HG02759 (cell line): Measurements from ENCODE around the gene PDE2A.
A peak's percentile ranks its signal among the peaks of the same experiment; 100 is the strongest.

Experiments used
- ATAC-seq: cut with Tn5 transposase; IDR thresholded peaks from one replicate; pipeline ENCODE4 v1.9.1; 2021; ENCODE audit warnings: mild to moderate bottlenecking, moderate library complexity; ENCODE audit not compliant: unreplicated experiment

Gene PDE2A

DNA sequence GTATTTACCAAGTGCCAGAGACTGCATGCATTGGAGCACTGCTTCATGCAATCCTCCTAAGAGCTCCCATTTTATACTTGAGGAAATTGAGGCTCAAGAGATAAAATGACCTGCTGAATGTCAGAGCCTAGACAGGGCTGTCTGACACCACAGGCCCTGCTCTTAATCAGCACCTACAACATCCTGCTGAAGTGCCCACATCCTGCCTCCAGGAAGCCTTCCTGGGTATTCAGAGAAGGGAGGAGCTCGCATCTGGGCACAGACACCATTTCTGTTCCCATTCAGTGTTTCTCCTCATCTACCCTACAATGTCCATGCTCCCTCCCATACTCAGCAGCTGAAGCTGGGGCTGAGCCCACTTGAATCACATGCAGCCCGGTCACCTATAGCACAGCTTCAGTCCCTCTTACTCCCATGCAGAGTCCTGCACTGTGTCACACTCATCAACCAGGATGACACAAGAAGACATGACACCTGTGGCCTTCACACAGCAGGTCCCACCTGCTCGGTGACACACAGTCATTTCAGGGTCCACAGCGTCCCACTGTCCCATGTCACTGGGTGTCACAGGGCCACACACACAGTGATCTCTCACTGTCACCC, 53.1 kb downstream of the PDE2A start:
- no peak for ATAC-seq

DNA sequence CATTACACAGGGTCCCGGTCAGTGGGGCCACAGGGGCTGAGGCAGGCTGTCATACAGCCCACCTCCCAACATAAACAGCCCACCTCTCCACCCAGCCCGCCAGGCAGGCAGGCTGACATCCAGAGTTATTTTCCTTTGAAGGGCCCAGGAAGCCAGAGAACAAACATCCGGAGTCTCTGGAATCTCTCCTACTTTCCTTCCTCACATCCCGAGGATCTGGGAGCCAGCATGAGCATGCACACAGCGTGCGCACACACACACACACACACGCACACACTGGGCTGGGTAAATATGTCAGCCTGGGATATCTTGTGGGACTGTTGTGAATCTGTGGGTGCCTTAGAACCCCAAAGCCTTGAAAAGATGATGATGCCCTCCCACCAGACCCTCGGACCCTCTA, 55.4 kb downstream of the PDE2A start:
- ATAC-seq = no peak

DNA sequence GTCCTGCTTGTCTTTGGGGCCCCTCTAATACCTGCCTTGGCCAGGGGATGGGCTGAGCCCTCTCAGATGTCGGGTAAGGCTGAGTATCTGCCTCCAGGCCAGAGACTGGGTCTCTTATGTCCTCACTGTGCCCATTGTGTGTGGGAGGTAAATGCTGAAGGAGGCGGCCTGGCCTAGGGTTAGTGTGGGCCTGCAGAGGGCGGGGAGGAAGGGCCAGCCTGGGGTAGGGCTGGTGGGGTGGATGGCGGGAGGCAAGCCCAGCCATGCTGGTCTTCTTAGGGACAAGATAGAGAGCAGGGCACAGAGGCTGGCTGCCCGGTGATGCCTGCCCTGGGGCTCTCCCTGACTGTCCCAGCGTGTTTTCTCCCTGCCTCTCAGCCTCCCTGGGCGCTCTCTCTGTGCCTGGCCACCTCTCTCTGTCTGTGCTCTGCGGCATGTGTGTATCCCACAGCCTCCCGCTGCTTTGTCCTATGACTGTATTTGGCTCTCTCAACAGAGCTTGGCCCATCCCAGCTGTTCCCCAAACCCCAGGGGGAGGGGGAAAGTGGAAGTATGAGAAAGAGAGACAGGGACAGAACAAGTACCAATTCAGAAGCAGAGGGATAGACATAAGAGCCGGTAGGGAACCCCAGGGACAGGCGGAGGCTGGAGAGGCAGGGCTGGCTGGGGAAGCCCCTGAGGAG, 57.0 kb downstream of the PDE2A start:
- no peak for ATAC-seq

DNA sequence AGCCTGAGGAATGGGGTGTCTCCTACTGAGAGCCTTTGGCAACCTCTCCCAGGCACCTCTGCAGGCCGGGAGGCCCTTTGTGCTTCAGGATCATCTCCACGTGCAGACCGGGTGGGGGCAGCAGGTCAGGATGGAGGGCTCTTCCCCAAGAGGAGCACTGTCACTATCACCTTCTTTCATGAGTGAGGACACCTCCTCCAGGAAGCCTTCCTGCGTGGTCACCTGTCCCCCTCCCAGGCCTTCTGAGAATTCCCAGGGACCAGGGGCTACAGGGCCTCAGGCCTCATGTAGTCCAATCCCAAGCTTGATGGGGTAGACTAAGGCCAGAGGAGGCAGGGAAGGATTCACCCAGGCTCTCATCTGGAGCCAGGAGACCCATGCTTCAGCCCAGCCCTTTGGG, 57.6 kb downstream of the PDE2A start:
- no peak for ATAC-seq

DNA sequence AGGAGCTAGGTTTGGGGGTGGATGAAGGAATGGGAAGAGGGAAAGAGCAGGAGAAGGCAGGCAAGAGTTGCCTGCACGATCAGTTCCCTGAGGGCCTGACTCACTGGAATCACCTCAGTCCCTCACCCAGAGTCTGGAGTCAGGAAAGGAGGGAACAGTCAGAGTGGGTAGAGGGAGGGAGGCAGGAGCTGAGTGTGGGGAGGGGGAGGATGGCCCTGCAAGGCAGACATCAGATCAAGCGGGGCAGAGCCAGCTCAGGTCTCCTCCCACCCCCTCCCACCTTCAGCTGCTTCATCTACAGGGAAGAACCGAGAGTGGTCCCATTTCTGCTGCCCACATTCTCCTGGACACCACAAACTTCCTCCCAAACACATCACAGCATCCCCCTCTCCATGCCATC, 58.9 kb downstream of the PDE2A start:
- no peak for ATAC-seq

DNA sequence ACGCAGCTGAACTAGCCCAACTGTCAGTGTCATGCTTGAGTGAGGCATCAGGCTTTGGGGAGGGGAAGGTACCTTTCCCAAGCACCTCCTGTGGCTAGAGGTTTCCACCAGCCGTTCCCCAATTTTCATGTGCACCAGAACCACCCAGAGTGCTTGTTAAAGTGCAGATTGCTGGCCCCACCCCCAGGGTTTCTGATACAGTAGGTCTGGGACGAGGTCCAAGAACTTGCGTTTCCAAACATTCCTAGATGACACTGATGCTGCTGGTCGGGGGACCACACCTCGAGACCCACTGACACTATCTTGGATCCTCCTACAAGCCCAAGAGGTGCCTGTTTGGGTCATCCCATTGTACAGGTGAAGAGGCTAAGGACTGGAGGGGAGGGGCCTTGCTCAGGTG, 59.8 kb downstream of the PDE2A start:
- no peak for ATAC-seq

DNA sequence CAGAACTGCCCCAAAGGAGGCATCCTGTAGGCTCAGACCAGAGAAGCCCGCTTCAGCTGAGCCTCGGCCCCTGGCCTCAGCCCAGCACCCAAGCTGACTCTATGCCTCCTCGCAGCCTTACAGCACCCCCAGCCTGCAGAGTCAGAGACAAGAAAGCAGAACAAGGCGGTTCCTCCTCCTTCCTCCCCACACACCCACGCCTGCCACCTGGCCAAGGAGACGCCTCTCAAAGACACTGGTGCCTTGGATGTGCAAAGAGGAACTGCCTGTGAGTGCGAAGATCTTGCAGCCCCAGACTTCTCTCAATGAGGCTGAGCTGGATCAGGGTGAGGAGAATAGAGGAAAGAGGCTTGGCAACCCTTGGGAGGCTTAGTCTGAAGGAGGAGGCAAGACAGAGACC, 60.2 kb downstream of the PDE2A start:
- peak; percentile 90 for ATAC-seq

DNA sequence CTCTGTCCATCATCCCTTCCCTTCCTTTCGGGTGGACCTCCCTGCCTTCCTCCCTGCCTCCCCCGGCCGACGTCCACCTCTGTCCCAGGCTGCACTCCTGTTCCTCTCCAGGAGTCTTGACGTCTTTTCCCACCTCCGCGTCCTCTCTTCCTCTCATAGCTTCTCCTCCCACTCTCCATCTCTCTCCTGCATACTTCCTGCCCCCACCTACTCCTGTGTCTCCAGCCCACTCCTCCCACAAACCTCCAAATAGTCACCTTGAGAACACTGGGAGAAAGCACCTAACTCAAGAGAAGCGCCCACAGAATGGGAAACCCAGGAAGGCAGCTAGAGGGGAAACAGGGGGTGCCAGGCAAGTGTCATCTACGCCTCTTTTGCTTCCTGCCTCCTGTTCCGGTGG, 60.8 kb downstream of the PDE2A start:
- ATAC-seq = no peak

DNA sequence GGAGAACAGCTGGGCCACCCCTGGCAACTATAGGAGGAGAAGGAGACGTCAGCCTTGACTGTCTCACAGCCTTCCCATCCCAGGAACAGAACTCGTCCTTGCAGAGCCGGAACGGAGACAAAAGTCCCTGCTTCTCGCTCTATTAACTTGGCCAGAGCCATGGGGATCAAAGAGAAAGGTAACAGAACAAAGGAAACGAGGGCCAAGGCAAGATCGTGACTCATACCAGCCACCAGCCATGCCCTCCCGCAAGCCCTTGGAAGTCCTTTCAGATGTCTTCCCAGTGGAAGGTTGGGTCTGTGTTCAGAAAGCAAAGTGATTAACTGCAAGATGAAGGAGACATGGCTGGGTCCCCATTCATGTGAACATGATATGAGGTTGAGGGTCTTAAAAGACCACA, 64.7 kb downstream of the PDE2A start:
- no peak for ATAC-seq

DNA sequence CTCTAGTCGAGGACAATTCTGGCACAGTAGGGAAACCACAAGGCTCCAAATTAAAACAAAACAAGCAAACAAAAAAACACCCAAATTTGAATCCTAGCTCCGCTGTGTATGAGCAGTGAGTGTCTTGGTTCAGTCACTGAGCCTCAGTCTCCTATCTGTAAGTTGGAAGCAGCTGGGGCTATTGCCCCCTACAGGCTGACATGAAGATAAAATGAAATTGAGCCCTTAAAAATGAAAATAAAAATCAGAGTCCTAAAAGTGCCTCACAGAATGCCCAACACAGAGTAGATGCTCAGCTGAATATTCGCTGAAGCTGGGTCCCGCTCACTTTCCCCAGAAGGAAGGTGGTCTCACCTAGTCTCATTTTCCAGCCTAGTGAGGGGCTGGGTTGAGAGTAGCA, 65.2 kb downstream of the PDE2A start:
- ATAC-seq = no peak

DNA sequence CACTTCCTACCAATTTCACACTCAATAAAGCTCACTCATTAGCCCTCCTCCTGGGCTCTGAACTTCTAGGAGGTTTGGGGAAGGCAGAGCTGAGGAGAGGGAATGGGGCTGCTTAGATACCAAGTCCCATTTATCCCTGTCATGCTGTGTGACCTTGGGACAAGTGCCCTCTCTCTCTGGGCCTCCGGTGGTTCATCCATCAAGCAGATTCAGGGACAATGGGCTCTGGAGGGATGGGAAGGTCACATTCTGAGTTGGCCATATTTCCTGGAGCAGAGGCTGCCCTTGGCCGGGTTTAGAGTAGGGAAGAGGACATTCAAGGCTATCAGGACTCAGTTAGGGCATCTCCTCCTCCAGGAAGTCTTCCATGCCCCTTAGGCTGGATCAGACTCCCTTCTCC, 66.7 kb downstream of the PDE2A start:
- ATAC-seq = no peak

DNA sequence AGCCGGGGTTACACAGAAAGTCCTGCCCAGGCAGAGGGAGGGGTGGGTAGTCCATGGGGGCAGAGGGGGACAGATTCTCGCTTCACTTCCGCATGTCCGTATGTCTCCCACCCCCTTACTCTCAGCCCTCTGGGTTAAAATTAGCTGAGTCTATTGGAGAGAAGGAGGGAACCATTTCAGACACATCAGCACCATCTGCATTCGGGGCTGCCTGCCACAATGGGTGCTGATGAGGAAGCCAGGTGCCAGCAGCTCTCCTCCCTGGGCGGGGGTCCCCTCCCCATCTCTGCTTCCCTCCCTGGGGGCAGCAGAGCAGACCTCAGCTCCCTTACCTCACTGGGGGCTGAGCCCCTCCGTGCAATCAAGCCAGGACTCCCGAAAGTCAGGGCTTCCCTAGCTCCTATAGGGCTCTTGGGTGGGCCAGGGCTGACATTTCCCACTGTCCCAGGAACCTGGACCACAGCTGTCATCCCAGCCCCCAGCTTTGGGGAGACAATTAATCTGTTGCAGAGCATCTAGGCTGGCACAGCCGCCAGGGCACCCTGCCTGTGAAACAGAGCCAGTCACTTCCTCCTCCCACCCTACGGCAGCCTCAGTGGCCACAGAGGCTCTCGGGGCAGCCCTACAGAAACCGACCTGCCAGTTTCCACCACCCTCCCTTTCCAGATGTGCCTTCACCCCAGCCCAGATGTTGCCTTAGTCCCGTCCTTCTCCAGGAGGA, 67.3 kb downstream of the PDE2A start:
- no peak for ATAC-seq

DNA sequence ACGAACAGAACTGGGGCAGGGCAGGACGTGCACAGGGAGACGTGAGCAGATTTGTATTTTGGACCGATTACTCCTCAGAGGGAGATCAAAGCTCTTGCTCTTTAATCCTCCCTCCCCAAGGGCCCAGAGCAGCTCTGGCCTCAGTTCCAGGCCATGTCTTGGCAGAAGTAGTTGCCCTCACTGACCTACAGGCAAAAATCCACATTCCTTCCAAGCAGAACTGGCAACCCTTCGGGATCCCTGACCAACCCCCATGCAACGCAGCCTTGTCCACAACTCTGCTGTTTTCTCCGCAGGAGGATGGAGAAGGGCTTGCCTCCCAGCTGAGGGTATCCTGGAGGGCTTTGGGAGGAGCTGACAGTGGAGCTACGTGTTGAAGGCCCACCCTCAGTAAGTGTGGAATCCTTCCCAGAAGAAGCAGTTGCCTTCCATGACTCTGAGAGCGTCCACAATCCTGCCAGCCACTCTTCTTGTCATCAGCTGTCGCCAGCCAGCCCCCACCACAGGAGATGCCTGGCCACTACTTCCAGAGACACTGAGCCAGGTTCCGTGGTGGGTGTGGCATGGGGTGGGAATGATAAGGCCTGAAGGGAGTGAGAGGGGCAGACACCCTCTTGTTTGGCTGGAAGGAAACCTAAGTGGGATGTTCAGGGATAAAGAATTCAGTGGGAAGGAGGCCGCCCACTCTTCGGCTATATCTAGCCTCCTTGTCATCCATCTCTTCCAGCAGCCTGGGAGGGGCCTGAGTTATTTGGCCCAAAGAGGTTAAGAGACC, 68.1 kb downstream of the PDE2A start:
- ATAC-seq = no peak

DNA sequence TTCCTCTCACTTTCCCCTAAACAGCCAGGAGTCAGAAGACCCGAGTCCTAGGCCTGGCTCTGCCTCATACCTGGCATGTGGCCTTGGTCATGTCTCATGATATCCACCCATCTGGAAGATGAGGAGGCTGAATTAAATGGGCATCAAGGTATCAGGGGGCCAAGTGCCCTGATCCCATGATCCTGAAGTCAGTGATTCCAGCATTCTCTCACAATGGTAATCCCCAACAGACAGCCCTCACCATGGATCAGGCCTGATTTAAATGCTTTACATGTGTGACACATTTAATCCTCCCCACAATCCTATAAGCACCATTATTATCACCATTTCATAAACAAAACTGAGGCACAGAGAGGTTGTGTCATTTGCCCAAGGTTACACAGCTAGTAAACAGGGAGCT, 70.0 kb downstream of the PDE2A start:
- ATAC-seq = no peak

DNA sequence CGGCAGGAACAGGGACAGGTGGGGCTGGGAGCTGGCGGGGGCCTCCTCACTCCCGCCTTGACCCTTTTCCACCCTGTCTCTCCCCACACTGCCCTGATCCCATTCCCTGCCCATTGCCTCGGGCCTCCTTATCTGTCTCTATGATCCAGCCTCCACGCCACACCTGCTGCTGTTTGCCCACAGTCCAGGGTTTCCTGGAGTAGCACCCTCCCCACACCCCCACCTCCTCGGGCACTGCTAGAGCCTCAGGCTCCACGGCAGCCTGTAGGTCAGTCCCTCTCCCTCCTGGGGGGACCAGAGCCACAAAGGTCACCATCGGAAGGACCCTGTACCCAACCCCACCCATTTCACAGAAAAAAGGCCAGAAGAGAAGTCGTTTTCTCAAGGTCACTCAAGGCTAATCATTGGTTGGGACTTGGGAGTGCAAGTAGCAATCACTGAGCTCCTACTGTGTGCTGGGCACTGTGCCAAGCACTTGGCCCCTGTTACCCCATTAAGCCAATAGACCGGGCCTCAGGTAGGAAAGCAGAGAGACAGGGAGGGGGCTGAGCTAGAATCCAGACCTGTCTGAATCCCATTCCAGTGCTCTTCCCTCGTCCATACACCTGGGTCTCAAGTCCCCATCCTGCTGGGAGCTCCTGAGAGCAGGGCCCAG, 71.8 kb downstream of the PDE2A start:
- ATAC-seq = no peak

DNA sequence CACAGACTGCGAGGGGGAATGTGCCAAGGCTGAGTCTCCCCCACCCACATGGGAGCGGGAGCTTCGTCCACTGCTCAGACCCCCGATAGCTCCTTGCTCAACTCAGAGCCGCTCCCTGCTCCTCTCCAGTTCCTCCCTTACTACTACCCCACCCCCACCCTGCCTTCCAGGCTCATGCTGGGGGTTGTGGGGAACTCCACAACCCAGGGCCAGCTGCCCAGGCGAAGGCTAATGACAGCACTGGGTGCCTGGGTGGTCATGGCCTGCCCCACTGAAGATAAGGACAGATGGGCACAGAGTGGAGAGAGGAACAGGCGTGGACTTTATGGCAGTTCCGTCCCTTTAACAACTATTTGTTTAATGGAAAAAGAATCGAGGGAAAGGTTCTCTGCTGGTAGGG, 73.7 kb downstream of the PDE2A start:
- no peak for ATAC-seq

DNA sequence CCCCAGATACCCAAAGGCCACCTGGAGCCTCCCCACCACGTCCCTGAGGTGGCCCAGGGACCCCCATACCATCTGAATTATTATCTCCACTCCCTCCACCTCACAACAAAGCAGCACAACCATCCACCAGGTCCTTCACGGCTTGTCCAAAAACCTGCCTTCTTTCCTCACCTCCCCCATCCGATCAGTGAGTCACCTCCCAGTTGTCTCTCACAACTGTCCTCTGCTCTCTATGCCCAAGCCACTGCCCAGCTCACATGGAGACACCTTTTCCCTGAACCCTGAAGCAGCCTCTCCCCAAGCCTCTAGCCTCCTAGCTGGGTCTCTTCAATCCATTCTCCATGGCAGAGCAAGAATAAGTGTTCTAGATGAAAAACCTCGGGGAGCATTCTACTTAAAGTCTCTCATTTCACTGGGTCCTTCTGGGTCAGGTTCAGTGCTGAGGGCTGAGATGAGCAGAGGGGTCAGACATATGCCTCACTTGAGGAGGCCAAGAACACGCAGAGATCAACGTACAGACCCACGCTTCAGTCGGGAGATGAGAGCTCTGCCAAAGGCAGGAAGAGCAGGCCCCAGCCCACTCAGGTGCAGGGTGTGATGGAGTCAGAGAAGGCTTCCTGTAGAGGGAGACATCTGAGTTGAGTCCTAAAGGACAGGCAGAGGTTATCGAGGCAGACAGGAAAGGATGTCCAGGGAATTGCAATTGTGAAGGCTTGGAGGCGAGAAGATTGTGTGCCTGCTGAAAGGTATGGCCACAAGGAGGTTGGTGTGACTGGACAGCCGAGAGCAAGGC, 74.7 kb downstream of the PDE2A start:
- ATAC-seq = no peak

DNA sequence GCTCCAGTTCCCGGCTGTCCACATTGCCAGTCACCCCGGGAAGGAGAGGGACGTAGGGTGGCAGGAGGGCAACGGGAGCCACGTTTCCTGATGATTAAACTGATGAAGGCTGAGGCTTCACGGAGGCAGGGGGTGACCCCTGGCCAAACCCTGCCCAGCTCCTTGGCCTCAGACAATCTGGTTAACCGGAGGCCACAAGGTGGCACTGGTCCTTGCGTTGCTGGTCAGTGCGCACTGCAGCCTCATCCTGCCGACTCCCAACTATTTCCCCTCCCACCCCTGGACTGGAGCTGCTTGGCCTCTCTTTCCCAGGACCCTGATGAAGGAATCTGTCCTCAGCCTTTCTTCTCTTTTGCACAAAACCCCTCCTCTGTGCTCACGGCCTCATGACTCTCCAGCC, 75.3 kb downstream of the PDE2A start:
- no peak for ATAC-seq

DNA sequence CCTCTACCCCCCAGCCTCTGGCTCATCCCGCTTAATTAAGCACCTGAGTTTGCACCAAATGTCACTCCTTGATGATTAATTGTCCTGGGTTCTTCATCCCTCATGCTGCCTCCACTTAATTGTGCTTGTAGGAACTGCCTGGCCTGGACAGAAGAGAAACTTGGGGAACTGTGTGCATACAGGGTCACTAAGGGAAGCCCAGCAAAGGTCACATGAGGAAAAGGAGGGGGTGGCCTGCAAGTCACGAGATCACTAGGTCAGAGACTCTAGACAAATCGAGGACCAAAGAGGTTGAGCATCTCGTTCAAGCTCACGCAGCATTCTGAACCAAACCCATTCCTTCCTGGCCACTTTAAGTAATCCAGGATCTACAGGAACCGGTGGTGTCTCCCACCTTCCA, 75.8 kb downstream of the PDE2A start:
- no peak for ATAC-seq

DNA sequence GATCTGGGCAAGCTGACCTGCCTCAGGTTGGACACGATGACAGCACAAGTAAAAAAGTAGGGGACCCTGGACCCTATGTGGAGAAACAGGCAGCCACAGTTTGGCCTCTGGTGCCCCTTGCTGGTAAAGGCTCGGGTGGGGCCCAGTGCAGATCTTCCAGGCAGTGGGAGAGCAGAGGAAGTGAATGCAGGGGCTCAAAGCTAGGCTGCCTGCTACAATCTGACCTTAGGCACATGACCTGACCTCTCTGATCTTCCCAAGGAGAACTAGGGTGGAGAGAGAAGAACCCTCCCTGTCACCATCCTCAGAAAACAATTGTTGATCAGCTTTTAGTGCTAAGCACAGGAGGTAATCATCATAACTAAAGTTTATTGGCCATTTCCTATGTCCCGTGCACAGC, 76.5 kb downstream of the PDE2A start:
- no peak for ATAC-seq
